ENCODE results near the gene EHD2. TPM values are rescaled to one million over a fixed set of nuclear protein-coding genes. Genes with fewer than 3 reads are reported as not detected.

The EHD2 gene
- total RNA-seq, 2 donors from 2014 or later = 44.9 to 70.3 TPM

DNA sequence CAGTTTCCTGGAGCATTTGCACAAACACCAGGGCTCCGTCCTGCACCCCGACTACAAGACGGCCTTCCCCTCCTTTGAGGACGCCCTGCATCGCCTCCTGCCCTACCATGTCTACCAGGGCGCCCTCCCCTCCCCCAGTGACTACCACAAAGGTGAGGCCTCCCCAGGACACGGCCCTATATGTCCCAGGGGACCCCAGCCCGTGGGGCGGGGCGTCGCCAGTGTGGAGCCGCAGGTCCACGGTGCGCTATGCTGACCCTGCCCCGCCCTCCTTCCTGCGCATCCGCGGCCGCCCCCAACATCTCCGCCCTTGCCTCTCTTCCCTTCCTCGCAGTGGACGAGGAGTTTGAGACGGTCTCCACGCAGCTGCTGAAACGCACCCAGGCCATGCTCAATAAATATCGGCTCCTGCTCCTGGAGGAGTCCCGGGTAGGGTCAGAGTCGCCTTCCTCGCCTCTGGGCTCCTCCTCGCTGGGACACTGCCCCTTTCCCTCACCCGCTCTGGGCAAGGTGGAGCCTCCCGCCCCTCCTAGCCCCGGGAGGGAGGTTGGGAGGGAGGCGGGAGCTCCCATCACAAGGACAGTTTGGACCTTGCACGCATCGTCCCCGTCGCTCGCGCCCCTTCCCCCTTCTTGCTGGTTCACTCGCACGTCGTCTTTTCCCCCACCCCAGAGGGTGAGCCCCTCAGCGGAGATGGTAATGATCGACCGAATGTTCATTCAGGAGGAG lies 14.4 kb upstream of the EHD2 start:
- peaks cover 50% of the 10 kb centered on the region for H3K36me3 ChIP-seq
- TF ChIP-seq, protein P1, sequence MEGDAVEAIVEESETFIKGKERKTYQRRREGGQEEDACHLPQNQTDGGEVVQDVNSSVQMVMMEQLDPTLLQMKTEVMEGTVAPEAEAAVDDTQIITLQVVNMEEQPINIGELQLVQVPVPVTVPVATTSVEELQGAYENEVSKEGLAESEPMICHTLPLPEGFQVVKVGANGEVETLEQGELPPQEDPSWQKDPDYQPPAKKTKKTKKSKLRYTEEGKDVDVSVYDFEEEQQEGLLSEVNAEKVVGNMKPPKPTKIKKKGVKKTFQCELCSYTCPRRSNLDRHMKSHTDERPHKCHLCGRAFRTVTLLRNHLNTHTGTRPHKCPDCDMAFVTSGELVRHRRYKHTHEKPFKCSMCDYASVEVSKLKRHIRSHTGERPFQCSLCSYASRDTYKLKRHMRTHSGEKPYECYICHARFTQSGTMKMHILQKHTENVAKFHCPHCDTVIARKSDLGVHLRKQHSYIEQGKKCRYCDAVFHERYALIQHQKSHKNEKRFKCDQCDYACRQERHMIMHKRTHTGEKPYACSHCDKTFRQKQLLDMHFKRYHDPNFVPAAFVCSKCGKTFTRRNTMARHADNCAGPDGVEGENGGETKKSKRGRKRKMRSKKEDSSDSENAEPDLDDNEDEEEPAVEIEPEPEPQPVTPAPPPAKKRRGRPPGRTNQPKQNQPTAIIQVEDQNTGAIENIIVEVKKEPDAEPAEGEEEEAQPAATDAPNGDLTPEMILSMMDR (IDR thresholded peaks at IDR 0.05) = no peak
- H3K27ac ChIP-seq = no peak overlapping the region
- H3K4me1 ChIP-seq = peaks cover 0 to 6% of the 10 kb centered on the region in 2 donors
- no peak overlapping the region for H3K4me3 ChIP-seq
- no peaks in the 10 kb centered on the region for H3K27me3 ChIP-seq
- no peak for DNase-seq (ENCODE audit: low spot score)
- no peaks in the 10 kb centered on the region for H3K9me3 ChIP-seq

DNA sequence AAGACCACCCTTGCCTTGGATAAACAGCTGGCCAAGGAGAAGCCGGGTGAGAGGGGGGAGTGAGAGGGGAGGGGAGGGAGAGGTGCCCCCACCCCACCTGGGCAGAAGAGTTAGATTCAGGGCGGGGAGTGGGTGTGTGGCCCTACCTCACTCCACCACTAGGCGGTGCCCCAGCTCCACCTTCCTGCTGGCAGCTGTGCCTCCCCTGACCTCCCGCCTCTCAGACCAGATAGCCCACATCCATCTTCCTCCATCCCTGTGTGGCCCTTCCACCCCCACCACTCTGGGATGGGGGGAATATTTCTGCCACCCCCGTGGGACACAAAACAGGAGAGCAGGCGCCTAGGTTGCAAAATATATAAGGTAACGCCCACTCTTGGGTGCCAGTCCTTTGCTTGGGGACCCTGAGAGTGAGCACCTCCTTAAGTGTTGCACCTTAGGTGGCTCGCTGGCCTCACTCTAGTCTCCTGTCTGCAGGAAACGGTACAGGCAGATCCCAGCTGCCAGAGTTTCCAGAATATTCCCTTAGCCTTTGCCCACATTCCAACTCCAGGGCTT lies 13.8 kb upstream of the EHD2 start:
- Histone ChIP-seq H3K4me1 (peaks cover 0 to 6% of the 10 kb centered on the region in 2 donors), H3K9me3 (no peaks in the 10 kb centered on the region), H3K36me3 (peaks cover 50% of the 10 kb centered on the region), H3K27me3 (no peaks in the 10 kb centered on the region), H3K27ac (no peak overlapping the region), H3K4me3 (no peak overlapping the region)
- DNase-seq (ENCODE audit: low spot score) = no peak
- TF ChIP-seq, protein P1 (IDR thresholded peaks at IDR 0.05) = peak; percentile 41 to 76

DNA sequence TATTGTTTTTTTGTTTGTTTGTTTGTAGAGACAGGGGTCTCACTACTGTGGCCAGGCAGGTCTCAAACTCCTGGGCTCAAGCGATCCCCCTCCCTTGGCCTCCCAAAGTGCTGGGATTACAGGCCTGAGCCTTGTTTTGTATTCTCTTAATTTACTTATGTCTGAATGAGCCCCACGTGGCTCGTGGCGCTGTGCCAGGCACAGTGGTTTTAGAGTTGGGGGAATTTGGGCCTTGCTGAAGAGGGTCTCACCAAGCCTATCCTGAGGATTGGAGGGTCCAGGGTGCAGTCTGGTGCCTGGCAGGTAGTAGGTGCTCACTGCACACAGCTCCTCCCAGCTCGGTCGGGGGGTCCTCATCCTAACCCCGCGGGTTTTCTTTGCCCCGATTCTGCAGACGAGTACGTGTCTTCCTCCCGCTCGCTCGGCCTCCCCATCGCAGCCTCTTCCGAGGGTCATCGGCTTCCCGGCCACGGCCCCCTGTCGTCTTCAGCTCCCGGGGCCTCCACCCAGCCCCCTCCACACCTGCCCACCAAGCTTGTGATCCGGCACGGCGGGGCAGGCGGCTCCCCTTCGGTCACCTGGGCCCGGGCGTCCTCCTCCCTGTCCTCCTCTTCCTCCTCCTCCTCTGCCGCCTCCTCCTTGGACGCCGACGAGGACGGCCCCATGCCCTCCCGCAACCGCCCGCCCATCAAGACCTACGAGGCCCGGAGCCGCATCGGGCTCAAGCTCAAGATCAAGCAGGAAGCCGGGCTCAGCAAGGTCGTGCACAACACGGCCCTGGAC lies 12.1 kb upstream of the EHD2 start:
- H3K9me3 ChIP-seq = no peaks in the 10 kb centered on the region
- H3K27ac ChIP-seq = no peak overlapping the region
- no peak for DNase-seq (ENCODE audit: low spot score)
- H3K4me1 ChIP-seq = peaks cover 0 to 6% of the 10 kb centered on the region in 2 donors
- TF ChIP-seq, protein P1 (IDR thresholded peaks at IDR 0.05) = no peak
- no peaks in the 10 kb centered on the region for H3K27me3 ChIP-seq
- H3K36me3 ChIP-seq = peaks cover 39% of the 10 kb centered on the region
- no peak overlapping the region for H3K4me3 ChIP-seq

DNA sequence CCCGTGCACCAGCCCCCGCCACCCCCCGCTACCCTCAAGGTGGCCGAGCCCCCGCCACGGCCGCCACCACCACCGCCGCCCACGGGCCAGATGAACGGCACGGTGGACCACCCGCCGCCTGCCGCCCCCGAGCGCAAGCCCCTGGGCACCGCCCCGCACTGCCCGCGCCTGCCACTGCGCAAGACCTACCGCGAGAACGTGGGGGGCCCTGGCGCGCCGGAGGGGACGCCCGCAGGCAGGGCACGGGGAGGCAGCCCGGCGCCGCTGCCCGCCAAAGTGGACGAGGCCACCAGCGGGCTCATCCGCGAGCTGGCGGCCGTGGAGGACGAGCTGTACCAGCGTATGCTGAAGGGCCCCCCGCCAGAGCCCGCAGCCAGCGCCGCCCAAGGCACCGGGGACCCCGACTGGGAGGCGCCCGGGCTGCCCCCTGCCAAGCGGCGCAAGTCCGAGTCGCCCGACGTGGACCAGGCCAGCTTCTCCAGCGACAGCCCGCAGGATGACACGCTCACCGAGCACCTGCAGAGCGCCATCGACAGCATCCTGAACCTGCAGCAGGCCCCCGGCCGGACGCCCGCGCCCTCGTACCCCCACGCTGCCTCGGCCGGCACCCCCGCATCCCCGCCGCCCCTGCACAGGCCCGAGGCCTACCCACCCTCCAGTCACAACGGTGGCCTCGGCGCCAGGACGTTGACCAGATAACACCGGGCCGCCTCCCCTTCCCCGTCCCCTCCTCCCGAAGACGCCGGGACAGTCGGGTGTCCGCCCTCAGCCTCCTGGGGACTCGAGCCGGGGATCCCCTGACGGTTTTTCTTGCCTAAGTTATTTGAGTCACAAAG lies 11.3 kb upstream of the EHD2 start:
- H3K27me3 ChIP-seq = no peaks in the 10 kb centered on the region
- H3K4me3 ChIP-seq = no peak overlapping the region
- peaks cover 0 to 6% of the 10 kb centered on the region in 2 donors for H3K4me1 ChIP-seq
- H3K27ac ChIP-seq = no peak overlapping the region
- no peak for DNase-seq (ENCODE audit: low spot score)
- TF ChIP-seq, protein P1 (IDR thresholded peaks at IDR 0.05) = no peak
- H3K36me3 ChIP-seq = peaks cover 39% of the 10 kb centered on the region
- no peaks in the 10 kb centered on the region for H3K9me3 ChIP-seq

DNA sequence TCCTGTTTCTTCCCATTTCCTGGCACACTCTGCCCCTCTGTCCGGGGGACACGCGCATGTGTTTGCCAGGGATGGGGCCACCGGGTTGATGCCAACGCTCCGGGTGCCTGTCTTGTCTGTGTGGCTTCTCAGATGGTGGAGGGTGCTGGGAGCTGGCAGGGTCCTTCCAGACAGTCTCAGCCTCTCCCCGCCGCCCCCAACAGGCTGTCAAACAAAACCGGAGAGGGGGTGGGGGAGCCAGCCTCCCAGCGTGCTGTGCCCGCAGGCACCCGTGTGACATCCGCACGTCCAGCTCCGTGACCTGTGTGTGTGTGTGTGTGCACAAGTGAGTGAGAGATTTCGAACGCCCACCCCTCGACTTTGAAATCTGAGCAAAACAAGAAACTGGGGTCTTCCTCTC lies 10.6 kb upstream of the EHD2 start:
- Histone ChIP-seq H3K4me1 (peaks cover 0 to 3% of the 10 kb centered on the region in 2 donors), H3K4me3 (no peak overlapping the region), H3K9me3 (no peaks in the 10 kb centered on the region), H3K27me3 (no peaks in the 10 kb centered on the region), H3K36me3 (peaks cover 39% of the 10 kb centered on the region), H3K27ac (no peak overlapping the region)
- no peak for DNase-seq (ENCODE audit: low spot score)
- TF ChIP-seq, protein P1 (IDR thresholded peaks at IDR 0.05) = no peak

Data from right atrium auricular region (tissue), 2 donors.